ENCODE results near the gene ZNF423. TPM values are rescaled to one million over a fixed set of nuclear protein-coding genes. Genes with fewer than 3 reads are reported as not detected.

The ZNF423 gene
- total and polyA plus RNA-seq, 2 of the 13 experiments (the other 11 are each of a cell fraction or from before 2014, with no cell fraction given), result 0.07 to 0.31 TPM

GRCh38 chr16:49720225-49720624, 135.7 kb downstream of the ZNF423 start:
- H3K27ac ChIP-seq (ENCODE audit: extremely low read length, insufficient read depth, low read length), result no peak overlapping the region
- no peak overlapping the region for H3K9ac ChIP-seq (ENCODE audit: insufficient read depth, low read depth, low read length)
- no peaks in the 10 kb centered on the region for H3K4me1 ChIP-seq (ENCODE audit: insufficient read depth, low read length)
- H3K4me2 ChIP-seq (ENCODE audit: low read depth, low read length), result no peak overlapping the region
- H3K9me3 ChIP-seq (ENCODE audit: low read length), result no peaks in the 10 kb centered on the region
- H3K27me3 ChIP-seq (ENCODE audit: control insufficient read depth in 1 of 2, insufficient read depth in 2 of 2, low read length in 2 of 2), result peaks cover 0 to 18% of the 10 kb centered on the region in 2 experiments; a peak in 4 of 5 replicates
- no peaks in the 10 kb centered on the region for H4K20me1 ChIP-seq (ENCODE audit: insufficient read depth, low read length)
- DNase-seq (ENCODE audit: low spot score) (no peak), FAIRE-seq (no peak), ATAC-seq (peak; percentile 57)
- WGBS (ENCODE audit: low lambda C conversion rate), result 26% methylated on average over 2 of the region's 3 CpGs
- H3K4me3 ChIP-seq (replicated peaks in 1 of 3; ENCODE audit: insufficient read depth in 1 of 3, low read depth in 2 of 3, low read length in 3 of 3), result no peak overlapping the region
- no peaks in the 10 kb centered on the region for H3K36me3 ChIP-seq (replicated peaks in 1 of 2; ENCODE audit: control insufficient read depth in 1 of 2, insufficient read depth in 2 of 2, low read length in 2 of 2)
- BruUV-seq (replicated peaks), result no TSS peak
- intact Hi-C loops (cut with micrococcal nuclease; ENCODE audit: unreplicated experiment) (no loop called here), in situ Hi-C loops (cut with HindIII; ENCODE audit: extremely low pct_ligation_motif_present, low pct_unique_long_range_greater_than_20kb) (no loop called here)
- H3K79me2 ChIP-seq (ENCODE audit: insufficient read depth, low read length), result no peaks in the 10 kb centered on the region
- TF ChIP-seq PRMT3 (CRISPR knock-in tag; IDR thresholded peaks at IDR 0.05; ENCODE audit: borderline replicate concordance, low read depth) (no peak), REPIN1 (CRISPR knock-in tag; IDR thresholded peaks at IDR 0.05; ENCODE audit: borderline replicate concordance, low read depth) (no peak), KLF13 (CRISPR knock-in tag; IDR thresholded peaks at IDR 0.05) (no peak), MYC (CRISPR knock-in tag; IDR thresholded peaks at IDR 0.05; ENCODE audit: borderline replicate concordance) (no peak), ZNF18 (CRISPR knock-in tag; IDR thresholded peaks at IDR 0.05; ENCODE audit: insufficient replicate concordance) (no peak), ZNF124 (CRISPR knock-in tag; IDR thresholded peaks at IDR 0.05) (no peak), HMGA1 (CRISPR knock-in tag; conservative IDR thresholded peaks at IDR 0.05) (no peak), ZEB1 (IDR thresholded peaks at IDR 0.05; ENCODE audit: insufficient replicate concordance, low read depth) (no peak), RBM39 (IDR thresholded peaks at IDR 0.05; ENCODE audit: low read depth, low read length, poor library complexity, severe bottlenecking) (no peak), MXD3 (CRISPR knock-in tag; IDR thresholded peaks at IDR 0.05) (no peak), ZBTB38 (CRISPR knock-in tag; IDR thresholded peaks at IDR 0.05) (no peak), CEBPG (CRISPR knock-in tag; IDR thresholded peaks at IDR 0.05) (no peak), EEA1 (CRISPR knock-in tag; IDR thresholded peaks at IDR 0.05; ENCODE audit: borderline replicate concordance) (no peak), GMEB1 (CRISPR knock-in tag; IDR thresholded peaks at IDR 0.05; ENCODE audit: borderline replicate concordance) (no peak)
- no peak overlapping the region for H2AFZ ChIP-seq (ENCODE audit: low read length)
- ChIA-PET CTCF (ENCODE audit: low intra/inter-chr PET ratio, low total read pairs) (no interaction called here), POLR2A (no interaction called here)

Data from HepG2 (cell line).